OCI-M1 (cell line): Measurements from ENCODE around the gene KREMEN2.

Experiments used
- DNase-seq: peaks from one replicate; lab custom pipeline; 2025; lab: John Stamatoyannopoulos, UW

KREMEN2 gene

DNA sequence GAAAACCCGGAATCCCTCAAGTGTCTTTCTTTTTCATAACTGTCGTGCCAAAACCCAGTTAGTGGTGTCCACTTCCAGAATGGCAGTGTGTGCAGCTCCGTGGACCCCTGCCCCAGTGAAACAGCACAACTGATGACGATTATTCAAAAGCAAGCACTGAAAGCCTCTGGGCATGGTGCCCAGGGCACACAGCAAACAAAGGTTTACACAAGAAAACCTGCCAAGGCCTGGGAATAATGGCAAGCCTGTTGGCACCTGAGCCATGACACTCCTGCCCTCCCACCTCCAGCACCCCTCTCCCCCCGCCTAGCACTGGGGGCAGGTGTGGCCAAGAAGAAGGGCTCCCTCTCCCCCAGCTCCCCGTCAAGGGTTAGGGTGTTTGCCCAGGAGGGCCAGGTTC is 13.4 kb downstream of the KREMEN2 start:
- DNase-seq: no peak

- peak; percentile 49 for DNase-seq
These were observed 15.7 kb downstream of the KREMEN2 start for GRCh38 chr16:2979669-2980226.

DNA sequence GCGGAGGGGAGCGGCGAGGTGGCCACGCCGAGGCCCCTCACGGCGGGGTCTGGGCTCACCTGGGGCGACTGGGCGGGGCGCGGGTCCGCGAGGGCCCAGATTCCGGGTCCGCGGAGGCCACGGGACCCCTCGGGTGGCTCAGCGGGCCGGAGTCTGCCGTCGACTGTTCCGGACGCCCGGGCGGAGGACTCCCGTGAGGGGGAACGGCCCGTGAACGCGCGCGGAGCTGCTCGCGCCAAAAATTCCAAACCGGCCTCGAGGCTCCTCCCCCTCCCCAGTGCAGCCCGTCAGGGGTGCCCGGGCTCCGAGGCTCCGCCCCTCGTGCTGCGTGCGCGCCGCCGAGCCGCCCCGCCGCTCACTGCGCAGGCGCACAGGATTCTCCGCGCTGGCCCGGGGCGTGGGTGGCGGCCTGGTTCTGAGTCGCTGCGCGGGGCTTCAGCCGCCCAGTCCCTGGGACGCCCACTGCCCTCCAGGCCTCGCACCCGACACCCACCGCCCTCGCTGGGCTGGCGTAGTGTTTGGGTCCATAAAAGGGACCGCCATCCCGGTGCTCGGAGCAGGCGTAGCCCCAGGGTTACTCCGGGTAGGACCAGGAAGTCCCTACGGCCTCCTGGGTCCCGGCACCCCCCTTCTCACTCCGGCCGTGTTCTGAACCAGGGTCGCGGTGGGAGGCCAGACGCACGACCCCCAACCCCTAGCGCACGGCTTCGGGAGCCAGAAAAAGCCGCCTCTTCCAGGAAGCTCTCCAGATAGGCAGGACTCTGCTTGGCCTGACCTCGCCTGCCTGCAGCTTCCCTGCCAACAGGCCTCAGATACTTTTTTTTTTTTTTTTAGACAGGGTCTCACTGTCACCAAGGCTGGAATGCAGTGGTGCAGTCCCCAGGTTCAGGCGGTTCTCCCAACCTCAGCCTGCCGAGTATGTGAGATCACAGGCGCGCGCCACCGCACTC is 16.4 kb downstream of the KREMEN2 start, which contains the start of gene PKMYT1:
Gene PKMYT1 (minus strand): TSS at position 220 of the 950 bp plus-strand sequence. CDS start 789 bp downstream, outside the sequence.
- peak; percentile 94 for DNase-seq

GRCh38 chr16:2981177-2981898 is 17.3 kb downstream of the KREMEN2 start:
- DNase-seq: no peak

DNA sequence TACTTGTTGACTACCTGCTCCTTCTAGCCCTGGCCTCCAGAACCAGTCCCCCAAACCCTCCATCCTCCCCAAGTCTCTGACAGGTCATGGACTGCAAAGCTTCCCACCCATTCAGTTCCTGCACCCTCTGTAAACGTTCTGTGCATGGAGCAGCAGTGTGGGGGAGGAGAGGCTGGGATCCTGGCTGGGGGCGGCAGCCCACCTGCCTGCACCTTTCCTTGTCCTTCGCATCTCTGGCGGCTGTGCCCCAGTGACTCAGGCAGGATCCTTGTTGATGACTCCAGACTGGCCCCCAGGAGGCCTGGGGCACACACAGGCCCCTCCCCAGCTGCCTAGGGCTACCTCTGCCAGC is 17.8 kb downstream of the KREMEN2 start:
- DNase-seq: no peak

GRCh38 chr16:2982402-2982801 is 18.3 kb downstream of the KREMEN2 start:
- no peak for DNase-seq

GRCh38 chr16:2983706-2984136 is 19.6 kb downstream of the KREMEN2 start:
- peak; percentile 91 for DNase-seq

- DNase-seq: no peak
These were observed 21.4 kb downstream of the KREMEN2 start for GRCh38 chr16:2985462-2985861.

DNA sequence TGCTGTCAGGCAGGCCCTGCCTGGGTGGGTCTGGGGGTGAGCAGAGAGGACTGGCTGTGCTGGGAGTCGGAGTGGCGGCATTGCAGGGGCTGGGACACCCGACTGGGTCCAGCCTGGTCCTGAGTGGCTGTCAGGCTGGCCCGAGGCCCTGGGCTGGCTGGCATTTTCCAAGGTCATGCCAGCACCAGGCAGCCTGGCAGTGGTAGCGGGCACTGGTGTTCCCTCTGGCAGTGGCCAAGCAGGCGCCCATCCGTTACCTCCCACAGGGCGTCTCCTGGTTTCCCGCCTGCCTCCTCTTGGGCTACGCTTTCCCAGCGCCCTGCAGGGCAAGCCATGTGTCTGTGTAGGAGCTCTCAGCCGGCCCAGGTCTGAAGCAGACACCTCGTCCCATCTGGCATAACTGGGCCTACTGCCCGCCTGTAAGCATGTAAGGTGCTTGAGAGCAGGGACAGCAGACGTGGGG is 21.8 kb downstream of the KREMEN2 start:
- DNase-seq: no peak

DNA sequence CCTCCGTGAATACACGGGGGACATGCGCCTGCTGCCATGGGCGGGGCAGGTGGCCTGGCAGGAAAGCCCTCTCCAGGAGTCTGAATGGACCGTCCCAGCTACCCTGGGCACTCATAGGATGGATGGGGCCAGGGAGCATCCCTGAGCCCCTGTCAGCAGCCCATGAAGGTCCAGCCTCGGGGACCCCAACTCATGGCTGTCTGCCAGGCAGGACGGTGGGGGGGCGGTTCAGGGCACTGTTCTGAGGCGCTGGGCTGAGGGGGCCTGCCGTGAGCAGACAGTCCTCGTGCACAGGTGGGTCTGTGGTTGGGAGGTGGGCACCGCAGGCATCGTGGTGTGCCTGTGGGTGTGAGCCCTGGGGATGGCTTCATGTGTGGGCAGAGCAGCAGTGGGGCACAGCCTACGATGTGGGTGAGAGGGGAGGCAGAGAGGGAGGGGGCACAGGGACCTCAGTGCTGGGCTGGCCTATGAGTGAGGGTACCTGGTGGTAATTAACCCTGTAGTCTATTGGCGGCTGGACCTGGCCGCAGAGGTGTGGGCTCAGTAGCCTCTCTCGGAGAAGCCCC is 22.6 kb downstream of the KREMEN2 start:
- DNase-seq: no peak

GRCh38 chr16:2987286-2987685 is 23.2 kb downstream of the KREMEN2 start:
- DNase-seq: no peak

DNA sequence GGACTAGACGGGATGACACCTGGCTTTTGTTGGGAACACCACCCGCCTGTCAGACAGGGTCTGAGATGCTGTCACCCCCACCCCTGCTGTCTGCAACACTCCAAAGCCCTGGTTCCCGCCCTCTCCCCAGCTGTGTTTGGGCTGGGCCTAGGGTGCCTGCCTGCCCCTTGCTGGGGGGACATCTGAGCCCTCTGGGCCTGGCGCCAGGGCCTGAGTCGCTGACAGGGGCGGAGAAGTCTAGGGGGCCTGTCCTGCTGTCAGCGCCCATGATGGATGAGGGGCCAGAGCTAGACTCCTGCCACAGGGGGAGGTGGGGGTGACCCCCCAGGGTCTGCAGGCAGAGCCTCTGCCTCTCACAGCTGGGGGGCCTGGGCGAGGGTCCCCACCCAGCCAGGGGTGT is 23.8 kb downstream of the KREMEN2 start:
- no peak for DNase-seq

DNA sequence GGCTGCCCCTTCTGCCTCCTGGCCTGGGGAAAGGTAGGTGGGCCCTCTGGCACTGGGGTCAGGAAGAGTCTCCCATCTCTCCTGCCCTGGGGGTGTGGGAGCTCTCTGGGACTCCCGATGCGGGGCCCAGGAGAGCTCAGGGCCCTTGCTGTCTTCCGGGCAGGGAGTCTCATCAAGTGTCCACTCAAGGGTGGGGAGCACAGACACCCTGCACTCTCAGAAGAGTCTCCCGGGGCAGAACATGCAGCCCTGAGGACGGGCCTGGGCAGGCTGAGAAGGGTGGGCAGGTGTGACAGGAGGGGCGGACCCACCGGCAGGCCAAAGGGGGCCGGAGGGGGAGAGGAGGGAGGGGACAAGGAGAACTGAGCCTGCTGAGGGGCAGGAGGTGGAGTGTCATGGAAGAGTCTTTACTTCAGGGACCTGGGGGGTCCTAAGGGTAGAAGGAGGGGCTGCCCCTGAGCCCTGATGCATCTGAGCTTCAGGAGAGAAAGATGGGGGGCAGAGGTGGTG is 24.6 kb downstream of the KREMEN2 start:
- DNase-seq: no peak

GRCh38 chr16:2990891-2991290 is 26.8 kb downstream of the KREMEN2 start:
- no peak for DNase-seq

DNA sequence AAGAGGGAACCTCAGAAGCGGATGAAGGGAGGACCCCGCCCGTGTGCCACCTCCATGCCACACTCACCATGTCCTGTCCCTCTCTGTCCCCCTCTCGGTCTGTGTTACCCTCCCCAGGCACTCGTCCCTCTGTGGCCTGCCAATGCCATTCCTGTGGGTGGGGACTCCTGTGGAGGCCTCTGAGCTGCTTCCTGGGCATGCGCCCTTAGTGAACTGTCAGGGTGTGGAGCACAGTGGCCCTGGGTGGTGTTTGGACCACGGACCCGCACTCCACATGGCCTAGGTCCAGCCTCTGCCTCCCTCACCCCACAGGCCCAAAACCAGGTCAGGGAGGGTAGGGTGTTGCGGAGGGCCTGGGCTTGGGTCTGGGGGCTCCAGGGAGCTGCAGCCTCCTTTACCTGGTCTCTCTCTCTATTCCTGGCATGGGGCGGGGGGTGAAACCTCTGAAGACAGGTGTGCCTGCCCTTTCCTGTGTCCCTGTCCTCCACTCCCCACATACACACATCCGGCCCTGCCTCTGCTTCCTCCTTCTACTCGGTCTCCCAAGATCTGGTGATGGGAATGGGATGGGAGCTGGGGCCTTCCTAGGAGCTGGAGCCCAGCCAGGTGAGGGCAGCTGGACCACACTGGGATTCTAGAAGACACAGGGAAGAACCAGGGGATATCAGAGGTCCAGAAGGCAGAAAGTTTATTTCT is 27.6 kb downstream of the KREMEN2 start:
- DNase-seq: no peak

DNA sequence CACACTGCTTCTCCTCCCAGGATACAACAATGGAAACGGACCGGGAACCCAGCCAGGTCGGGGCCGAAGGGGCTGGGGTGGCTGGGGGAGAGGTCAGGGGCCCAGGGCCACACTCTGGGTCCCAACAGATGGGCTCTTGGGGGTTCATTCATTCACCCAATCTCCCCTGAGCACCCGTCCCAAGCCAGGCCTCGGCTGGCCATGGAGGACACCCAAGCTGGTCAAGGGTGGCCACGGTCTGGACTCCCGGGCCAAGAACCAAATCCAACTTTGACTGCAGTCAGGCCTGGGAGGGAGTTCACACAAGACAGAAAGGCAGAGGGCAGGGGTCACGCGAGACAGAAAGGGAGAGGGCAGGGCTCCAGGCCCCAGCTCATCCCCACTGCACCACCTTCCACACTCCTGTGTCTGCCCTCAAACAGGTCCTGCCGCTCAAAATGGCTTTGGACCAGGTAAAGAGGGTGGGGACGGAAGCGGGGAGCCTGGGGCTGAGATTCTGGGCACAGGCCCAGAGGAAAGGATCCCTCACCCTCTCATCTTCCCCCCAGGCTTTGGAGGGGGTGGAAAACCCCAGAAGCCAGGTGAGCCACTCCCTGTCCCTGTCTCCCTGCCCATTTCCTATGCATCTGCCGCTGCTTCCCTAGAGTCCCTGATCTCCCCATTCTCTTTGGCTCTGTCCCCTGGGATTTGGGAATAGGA is 28.5 kb downstream of the KREMEN2 start:
- no peak for DNase-seq

- DNase-seq: no peak
These were observed 32.2 kb downstream of the KREMEN2 start for GRCh38 chr16:2996298-2996697.

GRCh38 chr16:2999929-3000328 is 35.9 kb downstream of the KREMEN2 start:
- DNase-seq: no peak

DNA sequence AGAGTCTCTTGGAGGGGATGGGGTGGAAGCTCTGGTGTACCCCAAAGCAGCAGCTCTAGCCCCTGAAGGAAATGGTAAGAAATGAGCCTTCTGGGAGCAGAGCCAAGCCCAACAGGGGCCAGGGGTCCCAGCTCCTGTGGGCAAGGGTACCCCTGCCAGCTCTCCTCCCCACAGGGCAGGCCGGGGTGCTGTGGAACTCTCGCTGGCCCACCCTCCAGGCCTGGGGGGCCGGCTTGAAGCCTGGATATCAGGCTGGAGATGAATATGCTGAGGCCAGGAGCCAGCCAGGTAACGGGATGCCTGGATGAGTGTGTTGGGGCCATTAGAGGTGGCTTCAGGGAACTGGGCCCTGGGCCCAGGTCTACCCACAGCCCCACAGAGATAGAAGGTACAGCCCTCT is 36.5 kb downstream of the KREMEN2 start:
- DNase-seq: no peak

DNA sequence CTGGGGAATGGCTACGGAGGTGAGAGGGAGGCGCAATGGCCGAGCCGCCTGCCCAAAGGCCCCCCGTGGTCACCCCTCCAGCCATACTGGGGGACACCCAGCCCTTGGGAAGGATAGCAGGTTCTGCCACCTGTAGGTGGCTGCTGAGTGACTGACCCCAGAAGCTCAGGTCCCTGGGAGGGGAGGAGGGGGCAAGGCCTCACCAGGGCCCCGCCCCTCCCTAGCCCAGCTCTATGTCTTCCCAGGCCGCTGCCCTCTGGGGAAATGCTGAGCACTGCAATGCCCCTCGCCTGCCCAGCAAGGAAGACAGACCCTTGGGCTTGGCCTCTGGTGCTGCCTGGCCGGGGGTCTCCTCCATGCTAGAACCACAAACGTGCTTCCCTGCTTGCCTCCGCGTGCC is 37.2 kb downstream of the KREMEN2 start:
- DNase-seq: no peak
